GM18858 (cell line): ENCODE data around the gene SCART1.
"Not testable (repeated sequence)": the region's sequence is repeated elsewhere in the genome, so short reads cannot be mapped to it uniquely, and the experiment has no call there.

Source experiments
- ATAC-seq: cut with Tn5 transposase; IDR thresholded peaks from one replicate; pipeline ENCODE4 v1.9.1; 2021; ENCODE audit not compliant: unreplicated experiment

SCART1 gene

GRCh38 chr10:133453516-133454203 is at the start of gene SCART1:
Gene SCART1 (plus strand): TSS chr10:133453945. CDS start chr10:133453998, 53 bp downstream.
- no peak for ATAC-seq

- no peak for ATAC-seq
These were observed 48.5 kb upstream of the SCART1 start for GRCh38 chr10:133405272-133405671.

- peak; percentile 51 for ATAC-seq
These were observed 47.8 kb upstream of the SCART1 start for GRCh38 chr10:133405844-133406527.

DNA sequence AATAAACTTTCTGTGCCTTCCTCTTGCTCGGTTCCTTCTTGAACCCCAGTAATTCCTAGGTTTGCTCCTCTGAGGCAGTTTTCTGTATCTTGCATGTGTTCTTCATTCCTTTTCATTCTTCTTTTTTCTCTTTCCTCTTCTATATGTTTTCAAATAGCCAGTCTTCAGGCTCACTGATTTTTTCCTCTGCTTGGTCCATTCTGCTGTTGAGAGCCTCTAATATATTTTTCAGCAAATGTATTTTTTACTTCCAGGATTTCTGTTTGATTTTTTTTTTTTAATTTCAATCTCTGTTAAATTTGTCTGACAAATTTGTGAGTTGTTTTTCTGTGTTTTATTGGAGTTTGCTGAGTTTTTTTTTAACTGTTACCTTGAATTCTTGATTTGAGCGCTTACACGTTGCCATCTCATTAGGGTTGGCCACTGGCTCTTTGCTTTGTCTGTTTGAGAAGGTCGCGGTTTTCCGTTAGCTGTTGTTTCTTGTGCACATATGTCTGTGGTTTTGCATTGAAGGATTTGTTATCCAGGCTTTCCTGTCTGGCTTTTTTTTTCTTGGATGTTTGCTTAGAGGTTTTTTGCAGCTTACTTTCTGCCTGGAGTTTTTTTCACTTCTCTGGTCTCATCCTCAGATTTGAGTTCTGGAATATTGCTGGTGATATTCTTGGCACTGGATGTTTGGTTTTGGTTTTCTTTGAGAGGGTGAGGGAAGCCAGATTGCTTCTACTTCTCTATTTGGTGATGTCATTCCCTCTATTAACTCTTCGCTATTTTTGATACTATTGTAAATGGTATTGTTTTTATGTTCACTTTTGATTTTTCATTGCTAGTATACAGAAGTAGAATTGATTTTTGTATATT is 42.0 kb upstream of the SCART1 start:
- ATAC-seq = no peak

GRCh38 chr10:133412381-133412711 is 41.4 kb upstream of the SCART1 start:
- no peak for ATAC-seq

- not testable (repeated sequence) for ATAC-seq
These were observed 39.3 kb upstream of the SCART1 start for GRCh38 chr10:133414401-133414800.

DNA sequence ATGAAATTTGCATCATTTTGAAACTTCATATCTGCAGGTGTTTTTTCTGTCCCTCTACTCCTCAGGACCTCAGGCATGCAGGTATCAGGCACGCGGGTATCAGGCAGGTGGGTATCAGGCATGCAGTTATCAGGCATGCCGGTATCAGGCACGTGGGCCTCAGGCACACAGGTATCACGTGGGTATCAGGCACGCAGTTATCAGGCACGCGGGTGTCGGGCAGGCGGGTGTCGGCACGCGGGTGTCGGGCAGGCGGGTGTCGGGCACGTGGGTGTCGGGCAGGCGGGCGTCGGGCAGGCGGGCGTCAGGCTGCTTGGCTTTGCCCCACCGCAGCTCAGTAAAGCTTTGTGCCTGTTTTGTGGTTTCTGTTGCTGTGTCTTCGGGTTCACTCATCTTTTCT is 38.0 kb upstream of the SCART1 start:
- ATAC-seq = no peak

DNA sequence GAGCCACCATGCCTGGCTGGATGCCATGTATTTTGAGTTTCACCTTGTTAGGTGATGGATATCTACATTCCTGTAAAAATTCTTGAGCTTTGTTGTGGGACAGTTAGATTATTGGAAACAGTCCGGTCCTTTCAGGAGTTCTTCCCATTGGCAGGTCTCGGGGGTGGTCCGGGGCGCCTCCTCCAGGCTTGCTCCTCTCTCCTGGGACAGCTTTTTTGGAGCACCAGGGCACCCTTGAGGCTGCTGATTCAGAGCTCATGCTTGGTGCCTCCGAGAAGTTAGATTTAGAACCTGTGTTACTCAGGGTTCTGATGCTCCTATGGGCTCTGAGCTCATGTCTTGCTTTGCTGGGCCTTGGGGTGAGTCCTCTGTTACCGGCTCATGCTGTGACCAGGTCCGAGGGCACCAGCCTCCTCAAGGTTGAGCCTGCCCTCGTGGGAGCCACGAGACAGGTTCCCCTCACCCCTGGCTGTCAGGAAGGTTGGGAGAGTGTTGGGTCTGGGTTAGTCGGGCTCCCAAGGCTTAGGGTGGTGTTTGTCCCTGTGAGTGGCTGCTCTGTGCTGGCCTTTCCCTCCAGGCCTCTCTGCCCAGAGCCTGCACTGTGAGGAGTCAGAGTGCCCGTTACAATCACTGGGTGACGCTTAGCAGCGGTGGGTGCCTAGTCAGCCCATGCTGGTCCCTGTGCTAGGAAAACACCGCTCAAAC is 35.3 kb upstream of the SCART1 start:
- no peak for ATAC-seq

- ATAC-seq = no peak
These were observed 34.4 kb upstream of the SCART1 start for GRCh38 chr10:133419211-133419950.

- no peak for ATAC-seq
These were observed 33.7 kb upstream of the SCART1 start for GRCh38 chr10:133420028-133420427.

DNA sequence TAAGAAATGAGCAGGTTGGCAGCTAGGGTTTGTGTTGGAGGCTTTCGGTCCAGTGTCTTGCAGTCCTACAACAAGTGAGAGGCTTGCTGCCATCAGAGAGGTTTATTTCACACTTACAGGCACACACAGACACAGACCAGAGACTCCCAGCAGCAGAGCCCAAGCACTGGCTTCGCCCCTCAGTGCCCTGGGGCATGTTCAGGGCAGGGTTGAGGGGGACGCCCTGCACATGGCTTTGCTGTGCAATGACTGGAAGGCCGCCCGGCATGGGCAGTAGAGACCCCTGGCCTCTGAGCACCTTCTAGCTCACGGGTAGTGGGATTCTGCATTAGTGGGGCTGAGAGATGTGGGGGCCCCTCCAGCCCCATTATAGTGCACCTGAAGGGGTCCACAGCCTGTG is 33.2 kb upstream of the SCART1 start:
- no peak for ATAC-seq

GRCh38 chr10:133421336-133422222 is 32.2 kb upstream of the SCART1 start:
- no peak for ATAC-seq

- ATAC-seq = no peak
These were observed 31.4 kb upstream of the SCART1 start for GRCh38 chr10:133422223-133422806.

- ATAC-seq = no peak
These were observed 30.7 kb upstream of the SCART1 start for GRCh38 chr10:133422807-133423771.

GRCh38 chr10:133424102-133424501 is 29.6 kb upstream of the SCART1 start:
- not testable (repeated sequence) for ATAC-seq

DNA sequence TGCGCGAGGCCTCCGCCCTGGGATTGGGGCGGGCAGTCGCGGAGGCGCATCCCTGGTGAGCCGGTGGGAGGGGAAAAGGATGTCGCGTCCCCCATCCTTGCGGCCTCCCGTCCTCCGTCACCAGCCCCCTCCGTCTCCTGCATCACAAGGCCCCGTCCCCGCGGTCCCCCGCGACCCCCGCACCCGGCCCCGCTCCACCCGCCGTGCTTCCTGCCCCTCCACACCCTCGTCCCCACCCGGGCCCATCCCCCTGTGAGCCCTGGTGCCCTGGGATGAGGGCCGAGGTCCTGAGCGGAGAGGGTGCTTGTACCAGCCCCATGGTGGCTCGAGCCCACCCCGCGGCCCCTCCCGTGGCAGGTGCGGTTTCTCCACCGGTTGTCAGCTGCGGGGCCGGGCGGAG is 29.1 kb upstream of the SCART1 start, which contains the start of gene SPRN:
TSS of gene SPRN (minus strand) at position 25 of the 400 bp plus-strand sequence. CDS start 944 bp downstream, outside the sequence.
- not testable (repeated sequence) for ATAC-seq

DNA sequence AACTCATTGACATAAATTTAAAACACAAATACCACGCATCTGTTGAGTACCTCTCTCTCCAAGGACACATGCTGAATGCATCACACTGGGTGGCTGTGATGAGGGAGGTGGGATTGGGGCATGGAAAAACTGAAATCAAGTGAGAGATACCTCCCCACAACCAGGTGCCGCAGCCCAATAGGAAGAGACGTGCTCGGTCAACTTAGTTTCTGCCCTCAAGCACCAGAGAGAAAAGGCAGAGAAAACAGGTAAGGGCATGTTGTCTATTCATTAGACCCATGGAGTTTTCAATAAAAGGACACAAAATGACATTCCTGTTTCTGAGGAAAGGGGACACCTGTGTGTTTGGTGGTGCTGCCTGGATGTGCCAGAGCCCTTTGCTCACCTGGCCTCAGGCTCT is 24.2 kb upstream of the SCART1 start:
- ATAC-seq = not testable (repeated sequence)
